ENCODE measurements around the gene GDPD4. TPM values are rescaled to one million over a fixed set of nuclear protein-coding genes. Genes with fewer than 3 reads are reported as not detected.

The GDPD4 gene
- total and polyA plus RNA-seq, 10 of the 15 experiments (the other 5 are each of a cell fraction or from before 2014, with no cell fraction given): 0.23 TPM; not detected in 9

DNA sequence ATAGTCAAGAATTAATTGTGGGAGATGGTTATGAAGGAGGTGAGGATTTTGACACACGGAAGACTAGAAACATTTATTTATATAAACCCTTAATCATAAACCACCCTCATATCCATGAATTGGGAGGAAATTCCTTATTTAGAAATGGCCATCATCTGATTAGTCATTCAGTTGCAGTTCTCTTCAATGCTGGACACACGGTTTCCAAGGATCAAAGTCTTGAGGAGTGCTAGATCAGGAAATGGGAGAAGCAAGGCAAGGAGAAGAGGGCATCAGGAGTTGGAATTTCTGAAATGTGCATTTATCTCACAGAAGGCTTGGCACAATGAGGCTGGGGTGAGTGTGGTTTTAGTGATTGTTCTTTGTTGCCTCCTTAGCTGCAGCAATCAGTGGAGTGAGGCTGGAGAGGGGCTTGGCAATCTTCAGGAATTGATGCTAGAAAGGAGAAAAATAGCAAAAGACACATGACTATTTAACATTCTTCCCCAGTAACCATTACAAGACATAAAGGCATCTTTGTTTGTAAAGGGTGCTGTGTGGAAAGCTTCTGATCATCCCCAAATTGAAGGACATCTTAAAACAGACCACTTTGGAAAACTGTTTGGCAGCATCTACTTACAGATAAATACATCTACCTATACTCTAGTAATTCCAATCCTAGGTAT is 21.6 kb upstream of the GDPD4 start:
- ChIA-PET POLR2A (no interaction called here), SMC1A (ENCODE audit: uncharacterized antibody, unreplicated experiment) (interaction anchor here (1.4 kb wide), 1 partner anchor 12 kb away, joined by 3 read pairs; no protein-coding TSS in a partner anchor), CTCF (no interaction called here), RAD21 (ENCODE audit: unreplicated experiment) (interaction anchor here (0.7 kb wide), 1 partner anchor 40 kb away, joined by 3 read pairs; no protein-coding TSS in a partner anchor)
- no TSS peak for BruUV-seq (replicated peaks)
- FAIRE-seq (no peak), DNase-seq (ENCODE audit: low read depth, low spot score) (no peak), ATAC-seq (no peak)
- H4K20me1 ChIP-seq (ENCODE audit: control insufficient read depth, insufficient read depth): no peaks in the 10 kb centered on the region
- no peaks in the 10 kb centered on the region for H3K4me1 ChIP-seq (ENCODE audit: control insufficient read depth, insufficient read depth, low read length)
- H3K36me3 ChIP-seq (ENCODE audit: control insufficient read depth in 2 of 2, insufficient read depth in 2 of 2, low read length in 1 of 2): peaks cover 1 to 5% of the 10 kb centered on the region in 2 experiments
- no peak overlapping the region for H3K27ac ChIP-seq (ENCODE audit: control insufficient read depth, insufficient read depth)
- no peaks in the 10 kb centered on the region for H3K27me3 ChIP-seq (replicated peaks in 1 of 2; ENCODE audit: control insufficient read depth in 2 of 2, insufficient read depth in 2 of 2, low read length in 1 of 2)
- no peak overlapping the region for H3K9ac ChIP-seq (ENCODE audit: control insufficient read depth, insufficient read depth, low read length)
- no peak overlapping the region for H3K4me3 ChIP-seq
- no peak overlapping the region for H2AFZ ChIP-seq (ENCODE audit: control insufficient read depth, low read depth, low read length)
- TF ChIP-seq HCFC1 (IDR thresholded peaks at IDR 0.05; ENCODE audit: low read length) (no peak), JUNB (IDR thresholded peaks at IDR 0.05) (no peak), BMI1 (IDR thresholded peaks at IDR 0.05; ENCODE audit: borderline replicate concordance) (no peak), IKZF2 (IDR thresholded peaks at IDR 0.05) (no peak), FOS (IDR thresholded peaks at IDR 0.05; ENCODE audit: borderline replicate concordance, extremely low read depth, insufficient read length) (no peak)
- TF ChIP-seq, protein P1, sequence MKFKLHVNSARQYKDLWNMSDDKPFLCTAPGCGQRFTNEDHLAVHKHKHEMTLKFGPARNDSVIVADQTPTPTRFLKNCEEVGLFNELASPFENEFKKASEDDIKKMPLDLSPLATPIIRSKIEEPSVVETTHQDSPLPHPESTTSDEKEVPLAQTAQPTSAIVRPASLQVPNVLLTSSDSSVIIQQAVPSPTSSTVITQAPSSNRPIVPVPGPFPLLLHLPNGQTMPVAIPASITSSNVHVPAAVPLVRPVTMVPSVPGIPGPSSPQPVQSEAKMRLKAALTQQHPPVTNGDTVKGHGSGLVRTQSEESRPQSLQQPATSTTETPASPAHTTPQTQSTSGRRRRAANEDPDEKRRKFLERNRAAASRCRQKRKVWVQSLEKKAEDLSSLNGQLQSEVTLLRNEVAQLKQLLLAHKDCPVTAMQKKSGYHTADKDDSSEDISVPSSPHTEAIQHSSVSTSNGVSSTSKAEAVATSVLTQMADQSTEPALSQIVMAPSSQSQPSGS (IDR thresholded peaks at IDR 0.05; ENCODE audit: low read length): no peak
- TF ChIP-seq, protein P2, sequence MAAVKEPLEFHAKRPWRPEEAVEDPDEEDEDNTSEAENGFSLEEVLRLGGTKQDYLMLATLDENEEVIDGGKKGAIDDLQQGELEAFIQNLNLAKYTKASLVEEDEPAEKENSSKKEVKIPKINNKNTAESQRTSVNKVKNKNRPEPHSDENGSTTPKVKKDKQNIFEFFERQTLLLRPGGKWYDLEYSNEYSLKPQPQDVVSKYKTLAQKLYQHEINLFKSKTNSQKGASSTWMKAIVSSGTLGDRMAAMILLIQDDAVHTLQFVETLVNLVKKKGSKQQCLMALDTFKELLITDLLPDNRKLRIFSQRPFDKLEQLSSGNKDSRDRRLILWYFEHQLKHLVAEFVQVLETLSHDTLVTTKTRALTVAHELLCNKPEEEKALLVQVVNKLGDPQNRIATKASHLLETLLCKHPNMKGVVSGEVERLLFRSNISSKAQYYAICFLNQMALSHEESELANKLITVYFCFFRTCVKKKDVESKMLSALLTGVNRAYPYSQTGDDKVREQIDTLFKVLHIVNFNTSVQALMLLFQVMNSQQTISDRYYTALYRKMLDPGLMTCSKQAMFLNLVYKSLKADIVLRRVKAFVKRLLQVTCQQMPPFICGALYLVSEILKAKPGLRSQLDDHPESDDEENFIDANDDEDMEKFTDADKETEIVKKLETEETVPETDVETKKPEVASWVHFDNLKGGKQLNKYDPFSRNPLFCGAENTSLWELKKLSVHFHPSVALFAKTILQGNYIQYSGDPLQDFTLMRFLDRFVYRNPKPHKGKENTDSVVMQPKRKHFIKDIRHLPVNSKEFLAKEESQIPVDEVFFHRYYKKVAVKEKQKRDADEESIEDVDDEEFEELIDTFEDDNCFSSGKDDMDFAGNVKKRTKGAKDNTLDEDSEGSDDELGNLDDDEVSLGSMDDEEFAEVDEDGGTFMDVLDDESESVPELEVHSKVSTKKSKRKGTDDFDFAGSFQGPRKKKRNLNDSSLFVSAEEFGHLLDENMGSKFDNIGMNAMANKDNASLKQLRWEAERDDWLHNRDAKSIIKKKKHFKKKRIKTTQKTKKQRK (IDR thresholded peaks at IDR 0.05; ENCODE audit: low read depth, low read length): no peak
- no peaks in the 10 kb centered on the region for H3K9me3 ChIP-seq (replicated peaks; ENCODE audit: control insufficient read depth, insufficient read depth, low read length)
- in situ Hi-C loops (cut with MboI): no loop called here
- H3K79me2 ChIP-seq (ENCODE audit: control insufficient read depth, insufficient read depth, low read length): no peaks in the 10 kb centered on the region
- 100% methylated on average over 2 of the region's 2 CpGs for WGBS (ENCODE audit: insufficient coverage, insufficient replicate concordance, low lambda C conversion rate, missing lambda C conversion rate)
- no peak overlapping the region for H3K4me2 ChIP-seq (ENCODE audit: control insufficient read depth, insufficient read depth)
- intact Hi-C loops (cut with micrococcal nuclease; ENCODE audit: unreplicated experiment): no loop called here

Data from GM12878 (cell line).